GM19452 (cell line): ENCODE measurements around the gene NR3C2.
"Not testable (repeated sequence)": the region's sequence is repeated elsewhere in the genome, so short reads cannot be mapped to it uniquely, and the experiment has no call there.

Experiments used
- ATAC-seq: cut with Tn5 transposase; IDR thresholded peaks from one replicate; pipeline ENCODE4 v1.9.1; 2021; ENCODE audit not compliant: unreplicated experiment

Gene NR3C2

DNA sequence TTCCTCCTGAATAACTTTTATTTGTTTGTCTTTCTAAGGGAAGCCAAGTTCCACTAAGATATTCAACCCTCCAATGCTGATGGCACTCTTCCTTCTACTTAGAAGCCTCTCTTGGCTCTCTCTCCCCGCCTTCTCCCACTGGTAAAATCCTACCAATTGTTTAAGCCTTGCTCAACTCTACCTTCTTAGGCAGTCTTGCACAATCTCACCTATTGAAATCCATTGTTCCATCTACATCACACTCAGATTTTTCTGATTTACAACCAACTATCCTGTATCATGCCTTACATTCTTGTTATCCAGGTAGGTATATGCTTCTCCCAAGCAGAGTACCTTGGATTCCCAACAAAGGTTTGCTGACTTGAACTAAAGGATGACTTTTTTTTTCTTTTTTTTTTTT, 69.1 kb downstream of the NR3C2 start:
- ATAC-seq: no peak

- no peak for ATAC-seq
Measured at GRCh38 chr4:148369919-148370318, 72.3 kb downstream of the NR3C2 start.

DNA sequence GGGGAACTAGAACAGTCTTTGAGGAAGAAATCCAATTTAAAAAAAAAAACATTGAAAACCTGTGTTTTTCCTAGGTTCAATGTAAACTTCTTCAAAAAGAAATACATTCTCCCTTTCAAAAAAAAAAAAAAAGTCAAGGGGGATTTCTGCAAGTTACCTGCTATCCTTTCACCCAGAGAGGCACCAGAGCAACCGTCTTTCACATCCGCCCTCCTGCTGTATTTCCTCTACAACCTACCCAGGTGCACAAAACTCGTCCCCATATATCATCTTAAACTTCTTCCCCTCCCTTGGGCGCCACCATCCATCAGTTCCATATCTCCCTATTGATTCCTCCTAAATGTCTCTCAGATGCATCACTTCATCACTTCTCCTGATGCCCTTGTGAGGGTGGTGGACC, 74.5 kb downstream of the NR3C2 start:
- ATAC-seq: no peak

- ATAC-seq: no peak
Measured at GRCh38 chr4:148366251-148366650, 76.0 kb downstream of the NR3C2 start.

DNA sequence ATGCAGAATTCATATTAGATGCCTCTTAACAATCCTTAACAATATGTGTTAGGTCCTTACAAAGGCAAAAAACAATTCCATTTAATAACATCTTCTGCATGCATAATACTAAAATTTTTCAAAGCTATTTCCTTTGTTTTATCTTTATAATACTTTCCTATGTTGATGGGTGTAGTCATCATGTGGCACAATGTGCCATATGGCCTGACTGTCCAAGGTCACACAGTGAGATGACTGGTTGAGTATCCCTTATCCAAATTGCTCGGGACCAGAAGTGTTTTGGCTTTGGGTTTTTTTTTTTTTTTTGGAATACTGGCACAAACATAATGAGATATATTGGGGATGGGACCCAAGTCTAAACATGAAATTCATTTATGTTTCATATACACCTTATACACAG, 77.7 kb downstream of the NR3C2 start:
- no peak for ATAC-seq

GRCh38 chr4:148359769-148360168, 82.4 kb downstream of the NR3C2 start:
- no peak for ATAC-seq

- no peak for ATAC-seq
Measured at GRCh38 chr4:148355442-148356123, 86.6 kb downstream of the NR3C2 start.

- ATAC-seq: no peak
Measured at GRCh38 chr4:148354186-148354585, 88.0 kb downstream of the NR3C2 start.

GRCh38 chr4:148353571-148353970, 88.6 kb downstream of the NR3C2 start:
- no peak for ATAC-seq

DNA sequence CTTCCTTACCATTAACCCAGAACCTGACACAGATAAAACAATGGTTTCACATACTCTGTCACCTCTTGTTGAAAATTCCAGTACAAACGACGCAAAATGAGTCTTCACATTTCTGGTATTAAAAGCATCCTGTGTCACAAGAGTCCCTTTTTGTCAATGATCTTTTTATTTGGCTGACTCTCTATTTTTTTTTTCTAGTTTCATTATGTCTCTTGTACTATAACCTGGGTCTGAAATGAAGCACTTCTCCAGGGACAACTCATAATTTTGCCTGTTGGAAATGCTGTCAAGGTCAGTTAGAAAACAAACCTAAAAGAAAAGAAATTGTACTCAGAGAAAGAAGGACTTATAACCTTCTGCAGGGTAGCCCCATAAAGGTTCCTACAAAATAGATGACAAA, 93.1 kb downstream of the NR3C2 start:
- ATAC-seq: no peak

DNA sequence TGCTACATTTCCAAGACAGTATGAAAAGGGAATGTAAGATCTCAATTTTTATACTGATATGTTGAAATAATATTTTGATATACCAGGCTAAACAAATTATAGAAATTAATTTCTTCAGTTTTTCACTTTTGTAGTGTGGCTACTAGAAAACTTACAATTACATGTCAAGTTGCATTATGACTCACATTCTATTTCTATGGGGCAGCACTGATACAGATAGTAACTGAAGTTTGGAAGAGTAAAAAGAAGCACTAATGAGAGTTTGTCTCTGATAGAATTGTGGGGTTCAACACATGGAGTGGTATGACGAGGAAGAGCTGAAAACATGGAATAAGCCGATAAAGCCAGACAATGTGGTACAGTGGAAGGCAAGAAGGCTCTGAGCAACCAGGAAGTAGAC, 95.6 kb downstream of the NR3C2 start:
- no peak for ATAC-seq

GRCh38 chr4:148345509-148345908, 96.7 kb downstream of the NR3C2 start:
- no peak for ATAC-seq

- ATAC-seq: no peak
Measured at GRCh38 chr4:148344941-148345340, 97.3 kb downstream of the NR3C2 start.

DNA sequence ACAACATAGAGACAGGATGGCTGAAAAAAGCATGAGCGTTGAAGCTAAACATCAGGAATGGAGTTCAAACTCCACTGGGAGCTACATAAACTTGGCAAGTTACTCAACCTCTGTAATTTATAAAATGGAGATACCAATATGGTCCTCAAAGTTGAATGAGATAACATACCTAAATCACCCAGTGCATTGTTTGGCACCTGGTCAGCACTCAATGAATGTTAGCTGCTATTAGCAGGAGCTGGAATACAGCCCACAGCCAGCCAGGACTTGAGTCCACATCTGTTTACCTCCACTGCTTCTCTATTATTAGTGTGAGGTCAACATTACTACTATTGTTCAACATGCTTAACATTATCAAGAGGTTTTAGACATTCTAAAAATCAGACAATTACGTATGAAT, 97.9 kb downstream of the NR3C2 start:
- ATAC-seq: no peak

GRCh38 chr4:148341980-148342800, 100.0 kb downstream of the NR3C2 start:
- no peak for ATAC-seq

GRCh38 chr4:148335133-148335532, 107.1 kb downstream of the NR3C2 start:
- no peak for ATAC-seq

- ATAC-seq: no peak
Measured at GRCh38 chr4:148333265-148333664, 108.9 kb downstream of the NR3C2 start.

GRCh38 chr4:148332486-148332885, 109.7 kb downstream of the NR3C2 start:
- ATAC-seq: no peak

- ATAC-seq: no peak
Measured at GRCh38 chr4:148330724-148331123, 111.5 kb downstream of the NR3C2 start.

GRCh38 chr4:148330161-148330560, 112.1 kb downstream of the NR3C2 start:
- no peak for ATAC-seq

DNA sequence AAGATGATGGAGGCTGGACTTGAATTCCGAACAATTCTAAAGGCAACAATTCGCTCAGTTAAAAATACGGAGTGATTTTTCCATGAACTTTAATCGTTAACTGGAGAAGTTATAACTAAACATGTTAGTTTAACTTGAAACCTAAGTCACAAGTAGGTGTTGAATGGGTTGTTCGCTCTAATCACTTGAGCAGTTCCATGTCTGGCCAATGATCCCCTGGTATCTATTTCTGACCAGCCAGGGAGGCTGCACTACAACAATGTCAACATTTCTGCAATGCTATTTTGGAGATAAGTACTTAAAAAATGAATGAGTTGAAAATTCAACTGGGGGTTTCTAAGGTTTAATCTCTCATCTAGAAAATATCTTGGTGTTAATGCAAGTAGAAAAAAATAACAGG, 112.5 kb downstream of the NR3C2 start:
- ATAC-seq: no peak

- ATAC-seq: no peak
Measured at GRCh38 chr4:148327683-148328082, 114.5 kb downstream of the NR3C2 start.

DNA sequence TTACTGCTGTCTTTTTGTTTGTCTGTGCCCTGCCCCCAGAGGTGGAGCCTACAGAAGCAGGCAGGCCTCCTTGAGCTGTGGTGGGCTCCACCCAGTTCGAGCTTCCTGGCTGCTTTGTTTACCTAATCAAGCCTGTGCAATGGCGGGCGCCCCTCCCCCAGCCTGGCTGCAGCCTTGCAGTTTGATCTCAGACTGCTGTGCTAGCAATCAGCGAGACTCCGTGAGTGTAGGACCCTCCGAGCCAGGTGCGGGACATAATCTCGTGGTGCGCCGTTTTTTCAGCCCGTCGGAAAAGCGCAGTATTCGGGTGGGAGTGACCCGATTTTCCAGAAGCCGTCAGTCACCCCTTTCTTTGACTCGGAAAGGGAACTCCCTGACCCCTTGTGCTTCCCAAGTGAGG, 118.9 kb downstream of the NR3C2 start:
- ATAC-seq: not testable (repeated sequence)
